ENCODE measurements around the gene TMEM245.
"Not testable (repeated sequence)": the region's sequence is repeated elsewhere in the genome, so short reads cannot be mapped to it uniquely, and the experiment has no call there.

TMEM245 gene

DNA sequence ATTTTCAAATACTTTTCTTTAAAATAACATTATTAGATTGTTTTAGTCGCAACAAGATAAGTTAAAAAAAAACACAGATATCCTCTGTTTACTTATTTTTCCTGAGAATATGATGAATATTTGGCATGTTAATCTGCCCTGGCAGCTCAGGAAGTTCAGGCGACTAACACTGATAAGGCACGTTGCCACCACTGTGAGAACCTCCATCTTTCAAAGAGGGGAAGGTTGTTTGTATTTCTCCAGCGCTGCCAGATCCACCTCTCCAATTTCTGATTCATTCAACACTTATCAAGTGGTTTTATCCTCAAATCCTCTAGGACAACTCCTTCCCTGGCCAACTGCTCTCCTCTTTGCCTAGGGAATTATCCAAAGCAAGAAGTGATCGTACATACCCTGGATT is 128.3 kb downstream of the TMEM245 start:
- DNase-seq (ENCODE audit: low spot score) = no peak

DNA sequence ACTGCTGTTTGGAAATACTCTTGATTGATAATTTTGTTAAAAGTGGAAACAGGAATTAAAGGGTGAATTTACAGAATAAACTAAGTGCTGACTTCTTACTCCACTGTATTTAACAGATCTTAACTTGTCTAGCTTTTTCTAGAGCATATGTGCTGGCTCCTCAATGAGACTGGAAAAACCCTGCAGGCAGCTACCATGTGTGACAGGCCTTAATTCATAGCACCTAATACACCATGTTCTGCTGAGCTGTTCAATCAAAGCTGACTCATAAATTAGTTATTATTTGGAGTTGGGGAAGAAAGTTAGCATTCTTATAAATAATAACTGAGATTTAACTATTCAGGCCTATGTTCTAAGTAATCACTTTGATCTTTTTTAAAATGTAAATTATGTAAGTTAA is 135.9 kb downstream of the TMEM245 start:
- DNase-seq (ENCODE audit: low spot score) = no peak

DNA sequence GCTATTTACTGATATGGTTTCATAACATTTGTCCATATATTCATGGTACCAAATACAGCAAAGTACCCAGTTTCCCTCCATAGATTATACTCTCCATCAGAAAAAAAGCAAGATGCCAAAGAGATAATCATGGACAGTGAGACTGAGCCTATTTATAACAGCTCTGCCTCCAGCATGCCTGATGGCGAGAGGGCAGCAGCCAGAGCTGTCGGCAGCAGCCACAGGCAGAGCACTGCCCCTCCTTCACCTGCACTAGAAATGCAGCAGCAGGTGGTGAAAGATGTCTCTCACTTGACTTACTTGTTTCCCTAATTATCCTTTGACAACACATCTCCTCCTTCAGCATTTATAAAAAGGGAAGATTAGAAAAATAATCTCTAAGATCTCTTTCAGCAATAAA is 138.9 kb downstream of the TMEM245 start:
- DNase-seq (ENCODE audit: low spot score) = no peak

DNA sequence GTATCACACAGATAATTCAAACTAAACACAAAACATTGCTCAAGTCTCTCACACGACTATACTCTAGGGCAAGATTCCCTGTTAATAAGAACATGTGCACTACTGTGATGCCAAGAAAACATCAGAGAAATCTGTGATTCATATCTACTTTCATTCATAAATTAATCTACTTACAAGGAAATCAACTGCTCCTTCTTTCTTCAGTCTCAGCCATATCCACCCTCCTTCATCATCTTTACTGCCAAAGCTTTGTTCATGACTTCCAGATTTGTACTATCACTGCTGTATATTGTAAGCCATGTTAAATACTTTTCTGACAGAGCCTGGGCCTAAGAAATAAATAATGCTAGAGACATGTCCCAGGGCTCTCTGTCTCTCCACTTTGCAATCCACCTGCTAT is 141.5 kb downstream of the TMEM245 start:
- DNase-seq (ENCODE audit: low spot score) = no peak

DNA sequence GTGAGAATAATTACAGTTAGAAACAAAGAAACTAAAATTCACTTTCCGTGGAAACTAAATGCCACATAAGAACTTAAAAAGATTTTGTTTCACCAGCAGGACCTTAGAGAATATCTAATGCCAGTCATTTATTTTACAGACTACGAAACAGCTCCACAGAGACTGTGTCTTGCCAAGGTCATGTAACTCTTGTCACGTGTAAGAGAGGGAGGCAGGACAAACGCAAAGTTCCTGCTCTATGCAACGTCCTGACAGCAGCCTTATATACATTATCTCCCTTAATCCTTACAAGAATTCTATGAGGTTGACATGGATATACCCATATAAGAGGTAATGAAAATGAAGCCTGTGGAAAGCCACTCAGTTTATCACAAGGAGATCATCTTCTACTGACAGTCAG is 145.9 kb downstream of the TMEM245 start:
- DNase-seq (ENCODE audit: low spot score) = no peak

DNA sequence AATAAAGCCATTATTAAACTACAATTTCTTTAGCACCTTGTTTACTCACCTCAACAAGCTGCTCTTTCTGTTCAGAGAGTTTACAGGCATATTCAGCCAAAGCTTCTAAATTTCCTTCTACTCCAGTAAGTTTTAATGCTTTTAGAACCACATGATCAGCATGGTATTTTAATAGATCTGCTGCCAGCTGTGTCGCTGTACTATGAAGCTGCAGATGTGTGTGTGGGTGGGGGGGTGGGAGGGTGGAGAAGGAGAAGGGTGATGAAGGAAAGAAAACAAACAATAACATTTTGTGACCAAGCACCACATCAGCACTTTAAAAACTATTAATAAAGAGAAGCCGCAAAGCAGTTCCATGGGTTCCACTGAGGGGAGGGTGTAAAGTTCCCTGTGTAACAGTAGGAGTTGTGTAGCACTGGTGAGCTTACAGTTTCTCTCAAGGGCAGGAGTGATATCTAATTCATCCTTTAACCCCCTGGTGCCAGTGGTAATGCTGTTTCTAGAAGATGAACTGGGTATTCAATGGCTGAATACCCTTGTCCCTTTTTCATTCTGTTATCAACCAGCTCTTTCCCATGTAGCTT is 147.0 kb downstream of the TMEM245 start:
- no peak for DNase-seq (ENCODE audit: low spot score)

DNA sequence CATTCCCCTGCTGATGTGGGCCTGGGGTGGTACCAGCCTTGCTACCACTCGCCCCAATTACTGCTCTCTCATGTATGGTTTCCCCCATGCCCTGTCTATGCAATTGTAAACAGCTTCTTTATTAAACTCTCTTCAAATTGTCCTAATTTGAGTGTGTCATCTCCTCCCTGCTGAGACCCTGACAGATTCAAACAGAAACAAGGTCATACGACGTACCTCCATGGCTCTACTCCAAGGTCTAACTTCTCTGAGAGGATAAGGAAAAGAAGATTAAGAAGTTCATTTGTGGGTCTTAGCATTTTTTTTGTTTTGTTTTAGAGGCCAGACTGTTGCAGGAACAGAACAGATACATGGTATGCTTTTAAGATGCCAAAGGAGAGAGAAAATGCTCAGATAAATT is 147.6 kb downstream of the TMEM245 start:
- no peak for DNase-seq (ENCODE audit: low spot score)

DNA sequence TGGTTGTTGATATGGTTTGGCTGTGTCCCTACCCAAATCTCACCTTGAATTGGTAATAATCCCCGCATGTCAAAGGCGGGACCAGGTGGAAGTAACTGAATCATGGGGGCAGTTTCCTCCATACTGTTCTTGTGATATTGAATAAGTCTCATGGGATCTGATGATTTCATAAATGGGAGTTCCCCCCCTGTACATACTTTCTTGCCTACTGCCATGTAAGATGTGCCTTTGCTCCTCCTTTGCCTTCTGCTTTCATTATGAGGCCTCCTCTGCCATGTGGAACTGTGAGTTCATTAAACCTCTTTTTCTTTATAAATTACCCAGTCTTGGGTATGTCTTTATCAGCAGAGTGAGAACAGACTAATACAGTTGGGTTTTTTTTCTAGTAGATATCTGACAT is 148.4 kb downstream of the TMEM245 start:
- DNase-seq (ENCODE audit: low spot score) = not testable (repeated sequence)

DNA sequence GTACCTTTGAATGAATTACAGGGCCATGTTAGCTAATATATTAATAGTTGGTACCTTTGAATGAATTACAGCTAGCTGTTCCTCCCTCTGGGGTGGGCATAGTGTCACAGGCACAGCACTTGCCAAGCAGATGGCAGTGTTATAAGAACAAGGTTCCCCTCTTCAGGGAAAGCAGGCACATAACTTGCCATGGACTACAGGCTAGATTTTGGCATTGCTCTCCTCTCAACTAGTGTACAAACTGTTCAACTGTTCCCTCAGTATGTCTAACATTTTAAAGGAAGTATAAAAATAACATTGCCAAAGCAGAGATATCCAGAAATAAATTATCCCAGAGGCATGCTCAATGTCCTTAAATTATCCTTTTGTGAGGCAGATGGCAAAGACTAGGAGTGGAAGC is 151.8 kb downstream of the TMEM245 start:
- DNase-seq (ENCODE audit: low spot score) = no peak
